HG02884 (cell line): ENCODE data around the gene ZFP28.
A peak's percentile ranks its signal among the peaks of the same experiment; 100 is the strongest.

ENCODE experiments used
- ATAC-seq: cut with Tn5 transposase; IDR thresholded peaks from one replicate; pipeline ENCODE4 v1.9.1; 2021; ENCODE audit warnings: mild to moderate bottlenecking, moderate library complexity; ENCODE audit not compliant: unreplicated experiment

ZFP28 gene

GRCh38 chr19:56595548-56595899 is 56.8 kb downstream of the ZFP28 start:
- peak; percentile 19 for ATAC-seq

DNA sequence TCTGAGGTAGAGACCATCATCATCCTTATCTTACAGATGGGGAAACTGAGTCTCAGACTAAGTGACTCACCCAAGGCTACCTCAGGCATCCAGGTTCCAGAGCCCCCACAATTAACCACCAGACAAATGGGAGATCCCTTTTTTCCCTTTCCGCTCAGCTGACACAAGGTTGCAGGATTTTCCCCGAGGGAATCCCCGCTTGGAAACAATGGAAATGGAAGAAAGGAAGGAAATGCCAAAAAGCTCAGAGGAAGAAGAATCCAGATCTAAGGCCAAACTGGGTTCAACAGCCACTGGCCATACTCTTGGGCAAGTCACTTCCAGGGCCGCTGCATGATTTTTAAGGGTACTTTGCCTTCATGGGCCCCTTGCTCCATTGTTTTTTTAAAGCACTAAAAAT is 57.9 kb downstream of the ZFP28 start:
- ATAC-seq = no peak

- ATAC-seq = no peak
Observed at GRCh38 chr19:56597696-56598095, 58.9 kb downstream of the ZFP28 start.

DNA sequence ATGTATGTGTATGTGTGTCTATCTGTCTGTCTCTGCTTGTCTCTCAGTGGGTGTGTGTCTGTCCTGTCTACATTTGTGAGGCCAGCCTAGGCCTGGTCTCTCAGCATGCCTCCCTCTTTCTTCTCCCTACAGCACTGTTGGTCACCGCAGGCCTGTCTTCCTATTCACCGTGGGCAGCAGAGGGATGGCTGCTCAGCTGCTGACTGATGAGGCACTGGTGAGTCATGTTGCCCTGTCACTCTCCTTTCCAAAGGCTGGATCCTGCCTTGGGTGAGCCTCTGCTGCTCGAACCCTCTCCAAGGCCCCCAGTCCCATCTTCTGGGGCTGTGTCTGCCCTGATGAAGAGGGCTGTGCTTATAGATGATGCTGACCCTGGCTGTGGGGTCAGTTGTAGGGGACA is 62.6 kb downstream of the ZFP28 start:
- ATAC-seq = no peak

GRCh38 chr19:56603829-56604228 is 65.1 kb downstream of the ZFP28 start:
- no peak for ATAC-seq
